H1 (cell line): ENCODE results near the gene COL4A4.

ENCODE experiments used
- CTBP2 ChIP-seq: IDR thresholded peaks from 2 replicates; pipeline ENCODE4 v1.7.0; 2011; ENCODE audit warnings: borderline replicate concordance, mild to moderate bottlenecking, moderate library complexity, mixed read lengths, low read length; ENCODE audit not compliant: insufficient read depth, insufficient read length
- CTCF ChIP-seq, 3 experiments: IDR thresholded peaks; 1 replicate in 2 of 3; 2 replicates in 1 of 3; pipeline versions ENCODE4 v1.5.1 to v1.6.1; 2011; ENCODE audit warnings: low read length in 3 of 3, mild to moderate bottlenecking in 3 of 3, inconsistent platforms in 2 of 3, low read depth in 1 of 3, moderate library complexity in 1 of 3; ENCODE audit not compliant: insufficient read depth in 1 of 3; ENCODE audit errors: control extremely low read depth in 1 of 3
- EP300 ChIP-seq, 2 experiments: IDR thresholded peaks; 1 replicate in 1 of 2; 2 replicates in 1 of 2; pipeline ENCODE4 v1.6.1; 2011 to 2012; ENCODE audit warnings: low read depth in 2 of 2, low read length in 2 of 2, mild to moderate bottlenecking in 2 of 2, borderline replicate concordance in 1 of 2, inconsistent platforms in 1 of 2, moderate library complexity in 1 of 2
- EZH2 ChIP-seq: fragments of 200-600 bp; sonication (generic); IDR thresholded peaks from 2 replicates; pipeline ENCODE4 v1.7.1; 2012; ENCODE audit warnings: low read depth, mild to moderate bottlenecking, moderate library complexity, low read length, inconsistent platforms; ENCODE audit not compliant: severe bottlenecking
- KDM5A ChIP-seq: fragments of 200-600 bp; IDR thresholded peaks from 2 replicates; pipeline ENCODE4 v1.7.1; 2012; ENCODE audit warnings: mild to moderate bottlenecking, low read length, inconsistent platforms, mixed read lengths
- POLR2A ChIP-seq, 2 experiments: IDR thresholded peaks; 1 replicate in 1 of 2; 2 replicates in 1 of 2; pipeline ENCODE4 v1.6.1; 2011; ENCODE audit warnings: low read depth in 2 of 2, low read length in 2 of 2, mild to moderate bottlenecking in 2 of 2; ENCODE audit errors: control extremely low read depth in 1 of 2
- POLR2AphosphoS5 ChIP-seq: IDR thresholded peaks from 2 replicates; pipeline ENCODE4 v1.6.1; 2011; ENCODE audit warnings: low read depth, low read length
- RAD21 ChIP-seq, 2 experiments: IDR thresholded peaks in 1 of 2; conservative IDR thresholded peaks in 1 of 2; 2 replicates each; pipeline ENCODE4 v1.6.1; 2011; ENCODE audit warnings: low read depth in 2 of 2, low read length in 2 of 2, improper control_type of control experiment in 1 of 2, inconsistent platforms in 1 of 2, mild to moderate bottlenecking in 1 of 2, moderate library complexity in 1 of 2
- SAP30 ChIP-seq: fragments of 300-600 bp; sonication (generic); IDR thresholded peaks from 2 replicates; pipeline ENCODE4 v1.7.1; 2012; ENCODE audit warnings: low read length, moderate library complexity, mild to moderate bottlenecking, inconsistent platforms; ENCODE audit not compliant: insufficient read depth, insufficient replicate concordance
- SRF ChIP-seq: IDR thresholded peaks from 2 replicates; pipeline ENCODE4 v1.6.1; 2011; ENCODE audit warnings: mild to moderate bottlenecking, low read depth, low read length, moderate library complexity
- TAF1 ChIP-seq: IDR thresholded peaks from 2 replicates; pipeline ENCODE4 v1.6.1; 2011; ENCODE audit warnings: mild to moderate bottlenecking, low read depth, low read length

- no peak for TF ChIP-seq SRF
- no peak for TF ChIP-seq CTCF (IDR thresholded peaks at IDR 0.05; ENCODE audit: control extremely low read depth in 1 of 3, insufficient read depth in 1 of 3, low read depth in 1 of 3, low read length in 3 of 3)
- no peak for TF ChIP-seq EP300 (IDR thresholded peaks at IDR 0.05; ENCODE audit: borderline replicate concordance in 1 of 2, low read depth in 2 of 2, low read length in 2 of 2)
- TF ChIP-seq POLR2AphosphoS5: no peak
- TF ChIP-seq TAF1: no peak
- no peak for TF ChIP-seq KDM5A
- no peak for TF ChIP-seq EZH2
- no peak for TF ChIP-seq SAP30
- TF ChIP-seq RAD21 (IDR thresholded peaks at IDR 0.05 in 1 of 2, conservative IDR thresholded peaks at IDR 0.05 in 1 of 2; ENCODE audit: low read depth in 2 of 2, low read length in 2 of 2): no peak
- no peak for TF ChIP-seq CTBP2
- TF ChIP-seq POLR2A (IDR thresholded peaks at IDR 0.05; ENCODE audit: control extremely low read depth in 1 of 2, low read depth in 2 of 2, low read length in 2 of 2): no peak
Measured at GRCh38 chr2:227198866-227199265, 34.9 kb upstream of the COL4A4 start.
